Activated T-cell treated with anti-CD3 and anti-CD28 coated beads for 48 hours (primary cell): Measurements from ENCODE around the gene STOX2.
"Not testable (repeated sequence)": the region's sequence is repeated elsewhere in the genome, so short reads cannot be mapped to it uniquely, and the experiment has no call there.

ENCODE experiments used
- DNase-seq: peaks from one replicate; pipeline ENCODE4 v3.0.0-alpha.2; 2020; ENCODE audit warnings: low read depth

The STOX2 gene

DNA sequence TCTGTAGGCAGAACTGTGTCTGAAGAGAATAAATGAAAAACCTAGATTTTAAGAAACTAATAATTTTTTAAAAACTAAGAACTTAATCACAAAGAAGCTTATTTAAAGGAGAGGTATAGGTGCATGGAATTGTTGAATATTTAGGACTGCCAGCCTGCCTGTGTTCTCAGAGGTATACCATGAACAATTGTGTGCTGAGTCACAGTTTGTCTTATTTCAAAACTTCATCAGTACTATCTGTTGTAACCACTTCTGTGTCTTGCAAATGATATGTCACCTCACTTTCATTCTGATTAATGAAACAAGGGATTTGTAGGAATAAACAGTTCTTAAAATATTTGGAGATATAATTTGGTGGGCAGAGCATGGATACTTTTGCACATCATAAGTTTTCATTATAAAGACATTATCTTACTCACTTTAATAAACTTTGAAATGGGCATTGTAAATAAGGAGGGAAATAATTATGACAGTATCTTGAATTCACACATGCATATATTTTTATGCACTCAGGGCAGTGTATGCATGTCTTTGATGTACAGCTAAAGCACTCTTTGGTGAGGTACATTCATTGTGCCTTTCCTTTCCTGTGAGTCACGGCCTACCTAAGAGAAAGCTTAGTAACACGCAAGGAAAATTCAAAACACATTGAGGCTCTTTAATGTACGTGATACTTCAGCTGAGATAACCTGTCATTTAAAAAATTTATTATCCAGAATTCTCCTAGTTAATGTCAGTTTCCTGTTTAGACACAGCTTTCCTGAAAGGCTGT, 31.7 kb downstream of the STOX2 start:
- no peak for DNase-seq

DNA sequence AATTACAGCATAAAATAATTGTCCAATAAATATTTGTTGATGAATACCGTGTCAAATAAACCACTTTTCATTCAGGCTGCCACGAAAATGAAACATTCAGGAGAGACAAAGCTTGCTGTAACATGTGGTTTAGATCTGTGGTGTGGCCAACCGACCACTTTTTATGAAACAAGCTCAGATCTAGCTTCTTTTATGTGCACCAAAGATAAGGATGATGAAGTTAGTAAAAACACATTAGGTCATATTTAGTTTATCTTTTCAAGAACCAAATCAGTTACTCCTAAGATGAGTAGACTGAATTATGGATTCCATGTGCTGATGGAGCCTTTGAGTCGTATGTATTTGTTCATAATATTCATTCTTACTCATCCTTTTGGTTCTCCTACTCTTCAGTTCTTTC, 35.8 kb downstream of the STOX2 start:
- no peak for DNase-seq

DNA sequence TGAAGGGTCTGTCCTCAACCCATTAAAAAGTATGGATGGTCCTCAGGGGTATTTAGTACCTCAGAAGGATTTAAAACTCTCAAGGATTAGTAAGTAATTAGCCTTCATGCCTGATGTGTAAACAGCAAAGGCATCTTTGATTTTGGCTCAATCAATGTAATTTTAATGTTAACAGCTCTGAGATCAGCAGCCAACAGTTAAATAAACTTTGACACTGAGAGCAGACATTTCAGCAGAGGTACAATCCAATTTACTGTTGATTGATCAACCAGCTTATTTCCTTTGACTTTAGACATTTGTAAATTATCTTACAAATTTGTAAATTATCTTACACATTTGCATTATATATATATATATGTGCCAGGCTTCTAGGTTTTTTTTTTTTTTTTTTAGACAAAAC, 36.9 kb downstream of the STOX2 start:
- no peak for DNase-seq

DNA sequence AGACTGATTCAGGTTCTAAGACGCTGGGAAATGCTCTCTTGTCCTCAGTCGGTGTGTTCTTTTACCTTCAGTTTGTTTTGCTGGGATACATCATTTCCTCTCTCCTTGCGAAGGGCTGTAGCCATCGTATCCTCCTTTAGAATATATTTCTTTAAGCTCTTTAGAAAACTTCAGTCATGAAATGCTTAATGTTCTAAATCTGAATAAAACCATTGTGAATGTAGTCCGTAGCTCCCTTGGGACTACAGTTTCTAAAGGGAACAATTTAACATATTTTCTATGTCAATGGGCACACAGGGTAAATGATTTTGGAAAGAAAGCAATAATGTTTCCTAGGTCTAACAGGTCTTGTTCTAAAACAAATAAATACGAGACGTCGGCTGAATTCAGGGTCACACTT, 40.6 kb downstream of the STOX2 start:
- no peak for DNase-seq

DNA sequence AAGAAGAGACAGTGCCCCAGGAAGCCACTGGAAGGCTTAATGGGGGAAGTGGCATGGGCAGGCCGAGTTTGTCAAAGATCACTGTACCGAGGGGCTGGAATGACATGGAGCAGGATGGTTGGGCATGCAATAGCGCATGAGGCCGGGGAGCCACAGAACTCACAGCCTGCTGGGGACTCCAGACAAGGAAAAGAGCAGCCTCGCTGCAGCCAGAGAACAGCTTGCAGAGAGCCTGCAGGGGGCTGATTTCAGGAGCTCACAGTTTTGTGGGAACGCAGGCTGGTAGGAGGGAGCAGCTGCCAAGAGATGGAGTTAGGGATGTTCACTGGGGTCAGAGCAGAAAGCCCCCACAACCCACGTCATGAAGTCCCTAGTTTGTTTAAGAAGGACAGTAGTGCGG, 45.4 kb downstream of the STOX2 start:
- no peak for DNase-seq

DNA sequence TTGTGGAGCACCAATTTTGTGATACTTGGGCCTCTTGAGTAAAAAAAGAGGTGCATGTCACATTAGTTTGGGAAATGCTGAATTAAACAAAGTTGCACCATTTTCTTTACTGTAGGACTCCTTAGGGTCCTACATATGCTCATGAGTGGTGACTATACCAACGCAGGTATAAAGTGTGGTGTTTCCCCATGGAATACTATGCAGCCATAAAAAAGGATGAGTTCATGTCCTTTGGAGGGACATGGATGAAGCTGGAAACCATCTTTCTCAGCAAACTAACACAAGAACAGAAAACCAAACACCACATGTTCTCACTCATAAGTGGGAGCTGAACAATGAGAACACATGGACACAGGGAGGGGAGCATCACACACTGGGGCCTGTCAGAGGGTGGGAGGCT, 47.5 kb downstream of the STOX2 start:
- not testable (repeated sequence) for DNase-seq

DNA sequence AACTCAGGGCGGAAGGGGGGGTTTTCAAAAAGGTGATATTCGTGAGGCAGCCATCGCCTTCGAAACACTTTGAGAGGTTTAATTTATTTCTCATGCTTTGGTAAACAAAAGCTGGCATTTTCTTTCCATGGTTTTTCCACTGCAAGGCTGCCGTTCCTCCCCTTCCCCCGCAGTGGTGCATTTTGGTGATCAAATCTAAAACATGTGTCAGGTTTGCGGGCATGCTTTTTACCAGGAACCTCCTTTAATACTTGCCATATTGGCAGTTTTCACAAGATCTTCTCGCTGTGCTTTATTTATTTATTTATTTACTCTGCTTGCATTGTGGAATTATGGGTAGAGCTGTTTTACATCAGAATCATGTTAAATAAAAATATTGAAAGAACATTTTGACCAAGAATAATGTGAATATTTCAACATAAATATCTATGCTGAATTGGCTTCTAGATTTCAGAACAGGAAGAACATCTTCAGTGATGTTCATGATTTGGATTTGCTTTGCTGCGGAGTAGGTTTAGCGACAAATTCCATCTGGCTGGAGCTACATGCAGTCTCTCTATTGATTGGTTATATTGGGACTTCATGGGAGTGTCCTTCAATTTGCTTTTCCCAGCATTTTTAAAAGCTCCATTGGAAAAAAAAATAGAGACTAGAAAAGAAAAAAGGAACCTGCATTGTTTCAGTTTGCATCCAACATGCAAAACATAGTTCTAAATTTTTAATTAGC, 54.4 kb downstream of the STOX2 start:
- DNase-seq = no peak

DNA sequence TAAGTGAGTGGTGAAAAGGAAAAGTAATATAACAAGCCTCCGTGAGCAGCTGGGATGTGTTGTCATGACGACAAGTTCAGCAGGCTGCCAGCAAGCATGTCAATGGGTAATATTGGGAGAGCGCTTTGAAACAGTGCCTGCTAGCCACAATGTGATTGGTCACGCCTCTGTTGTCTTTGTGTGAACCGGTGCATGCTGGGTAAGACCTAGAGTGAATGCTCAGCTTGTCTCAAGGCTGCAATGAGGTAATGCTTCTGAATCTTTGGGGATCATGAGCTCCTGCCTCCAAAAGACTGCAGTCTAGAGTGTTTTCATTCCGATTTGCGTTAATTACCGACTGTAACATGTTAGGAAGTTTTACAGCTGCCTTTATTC, 54.9 kb downstream of the STOX2 start:
- DNase-seq = no peak

DNA sequence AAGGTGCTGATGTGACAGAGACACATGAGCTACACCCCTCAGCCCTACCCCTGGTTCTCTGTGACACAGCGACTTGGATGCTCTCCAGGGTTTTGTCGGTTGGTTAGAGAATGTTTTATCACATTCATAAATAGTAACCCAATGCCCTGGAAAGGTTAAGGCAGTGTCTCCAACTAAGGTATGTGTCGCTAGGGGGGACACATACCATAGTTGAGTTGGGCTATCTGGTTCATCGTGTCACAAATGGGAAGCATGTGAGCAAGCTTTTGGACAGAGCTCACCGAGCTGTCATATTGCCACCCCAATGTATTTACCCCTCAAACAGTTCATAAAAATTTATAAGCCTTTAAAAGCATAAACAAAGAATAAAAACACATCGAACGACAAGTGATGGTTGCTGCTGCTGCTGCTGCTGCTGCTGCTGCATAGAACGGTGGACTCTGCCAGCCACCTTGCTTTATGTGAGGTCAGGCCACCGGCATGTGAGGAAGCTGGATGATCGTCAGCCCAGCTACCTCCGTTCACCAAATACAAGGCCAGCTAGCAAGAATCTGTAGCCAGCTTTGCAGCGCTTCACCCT, 55.9 kb downstream of the STOX2 start:
- no peak for DNase-seq

DNA sequence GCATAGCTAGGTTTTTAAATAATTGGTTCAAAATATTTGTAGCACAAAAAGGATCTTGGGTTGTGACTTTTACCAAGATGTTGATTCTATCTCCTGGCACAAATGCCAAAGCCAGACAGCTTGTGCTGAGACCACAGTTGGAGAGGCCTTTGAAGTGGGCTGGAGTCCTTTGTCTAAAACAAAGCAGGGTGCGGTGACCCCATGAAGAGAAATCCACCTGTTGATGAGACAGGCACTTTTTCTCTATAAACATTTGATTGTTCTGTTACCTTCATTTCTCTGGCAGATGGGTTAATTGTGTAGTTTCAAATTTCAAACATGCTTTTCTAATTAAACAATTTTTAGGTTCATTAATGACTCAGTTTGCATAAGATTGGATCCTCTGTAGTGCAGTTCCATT, 56.7 kb downstream of the STOX2 start:
- DNase-seq = no peak

DNA sequence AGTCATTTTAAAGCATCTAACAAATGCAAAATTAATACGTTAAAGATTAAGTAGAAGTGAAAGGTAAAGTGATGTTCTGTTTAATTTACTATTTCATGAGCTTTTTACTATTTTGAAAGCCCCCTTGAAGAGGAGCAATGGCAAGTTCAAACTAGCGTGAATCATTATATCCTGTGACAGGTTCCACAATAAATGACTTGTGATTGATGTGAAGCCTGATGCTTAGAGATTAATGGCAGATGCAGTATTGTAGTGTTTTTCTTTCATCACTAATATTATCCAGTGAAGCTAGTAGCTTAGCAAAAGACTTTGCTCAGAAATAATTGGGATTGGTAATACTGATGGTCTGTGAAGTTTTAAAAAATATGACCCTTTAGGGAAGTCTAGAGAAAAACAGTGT, 57.3 kb downstream of the STOX2 start:
- no peak for DNase-seq

DNA sequence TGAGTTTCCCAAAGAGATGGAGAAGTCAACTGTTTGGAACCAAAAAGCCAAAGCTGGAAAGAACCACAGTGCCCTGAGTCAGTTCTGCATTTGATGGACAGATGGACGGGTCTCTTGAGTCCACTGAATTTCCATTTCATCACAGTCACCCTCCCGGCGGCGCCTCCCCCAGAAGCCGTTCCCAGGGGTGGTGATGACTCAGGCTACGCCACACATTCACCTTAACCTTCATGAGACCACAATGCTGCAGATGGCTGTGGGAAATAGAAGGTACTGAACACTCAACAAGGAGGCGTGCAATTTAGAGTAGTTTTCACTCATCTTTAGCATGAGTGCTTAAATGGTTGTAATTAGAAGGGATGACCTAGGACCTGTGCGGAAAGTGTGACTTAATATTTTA, 61.3 kb downstream of the STOX2 start:
- DNase-seq = no peak

DNA sequence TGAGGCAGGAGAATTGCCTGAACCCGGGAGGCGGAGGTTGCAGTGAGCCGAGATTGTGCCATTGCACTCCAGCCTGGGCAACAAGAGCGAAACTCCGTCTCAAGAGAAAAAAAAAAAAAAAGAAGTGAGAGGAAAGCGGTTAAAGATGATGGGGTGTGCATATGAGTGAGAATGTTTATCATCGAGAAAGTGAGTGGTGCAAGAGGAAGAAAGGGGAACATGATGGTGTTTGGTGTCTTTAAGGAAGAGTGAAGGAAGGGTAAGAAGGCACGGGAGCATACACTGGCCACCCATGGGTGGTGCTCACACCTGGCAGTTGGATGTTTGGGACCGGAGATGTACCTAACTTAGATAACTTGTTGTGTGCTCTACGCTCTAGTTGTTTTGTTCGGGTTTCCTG, 62.2 kb downstream of the STOX2 start:
- DNase-seq = no peak

DNA sequence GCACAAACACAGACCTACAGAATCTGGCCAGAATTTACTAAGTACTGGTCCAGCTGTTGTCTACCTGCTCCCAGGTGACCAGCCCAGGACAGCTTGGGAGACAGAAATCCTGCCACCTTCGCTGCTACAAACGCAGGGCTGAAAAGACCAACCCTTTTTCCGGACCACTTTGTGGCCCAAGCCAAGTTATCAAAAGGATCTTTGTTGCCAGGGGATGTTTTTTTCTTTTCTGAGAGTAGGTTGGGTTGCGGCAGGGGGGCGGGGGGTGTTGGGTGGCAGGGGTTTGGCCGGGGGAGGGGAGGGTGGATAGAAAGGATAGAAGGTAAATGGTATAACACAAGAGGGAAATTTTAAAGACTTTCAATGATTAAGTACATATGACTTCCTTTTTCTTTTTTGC, 63.4 kb downstream of the STOX2 start:
- DNase-seq = no peak

DNA sequence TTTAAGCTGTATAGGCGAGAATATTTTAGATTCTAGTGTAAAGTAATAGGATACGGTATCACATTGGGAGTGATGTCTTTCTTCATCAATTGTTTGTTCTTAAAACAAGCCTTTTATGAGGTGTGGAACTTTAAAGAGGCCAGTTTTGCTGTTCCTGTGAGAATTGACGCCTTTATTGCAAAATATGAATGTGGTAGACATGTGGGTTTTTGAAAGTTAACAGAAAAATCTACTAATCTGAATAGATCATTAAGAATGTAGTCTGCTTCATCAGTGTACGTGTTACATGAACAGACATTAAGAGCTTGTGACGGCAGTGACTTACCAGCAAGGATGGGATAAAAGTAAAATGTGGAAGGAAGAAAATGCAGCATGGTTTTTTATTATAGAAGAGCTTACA, 63.8 kb downstream of the STOX2 start:
- no peak for DNase-seq

DNA sequence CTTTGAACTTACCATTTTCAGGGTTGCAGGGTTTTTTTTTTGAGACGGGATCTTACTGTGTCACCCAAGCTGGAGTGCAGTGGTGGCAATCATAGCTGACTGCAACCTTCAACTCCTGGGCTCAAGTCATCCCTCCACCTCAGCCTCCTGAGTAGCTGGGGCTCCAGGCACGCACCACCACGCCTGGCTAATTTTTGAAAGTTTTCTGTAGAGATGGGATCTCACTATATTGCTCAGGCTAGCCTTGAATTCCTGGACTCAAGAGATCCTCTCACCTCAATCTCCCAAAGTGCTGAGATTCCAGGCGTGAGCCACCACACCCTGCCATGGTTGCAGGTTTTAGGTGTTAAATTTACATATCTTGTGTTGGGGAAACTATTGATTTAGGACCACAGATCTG, 64.5 kb downstream of the STOX2 start:
- no peak for DNase-seq

DNA sequence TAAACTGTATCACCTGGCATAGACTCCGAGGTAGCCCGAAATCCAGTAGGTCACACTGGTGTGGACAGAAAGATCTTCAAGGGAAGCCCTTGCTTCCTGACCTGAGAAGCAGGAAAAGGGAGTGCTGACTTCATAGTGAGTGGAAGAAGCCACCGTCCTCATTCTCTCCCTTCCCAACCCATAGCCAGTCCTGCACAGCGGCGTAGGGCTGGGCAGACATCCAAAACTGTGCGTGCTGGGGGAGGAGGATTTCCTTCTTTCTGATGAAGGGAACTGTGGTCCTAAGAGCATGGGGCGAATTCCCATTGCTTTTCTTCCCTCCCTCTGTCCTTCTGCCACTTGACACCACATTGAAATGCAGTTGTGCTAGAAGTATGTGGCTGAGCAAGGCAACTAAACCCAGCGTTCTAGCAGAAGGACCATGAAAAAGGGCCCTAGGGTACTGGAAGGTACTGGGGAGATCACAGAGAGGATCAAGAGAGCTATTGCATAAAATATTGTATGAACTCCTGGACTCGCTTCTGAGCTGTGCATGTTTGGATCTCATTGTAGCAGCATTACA, 66.9 kb downstream of the STOX2 start:
- DNase-seq = no peak

DNA sequence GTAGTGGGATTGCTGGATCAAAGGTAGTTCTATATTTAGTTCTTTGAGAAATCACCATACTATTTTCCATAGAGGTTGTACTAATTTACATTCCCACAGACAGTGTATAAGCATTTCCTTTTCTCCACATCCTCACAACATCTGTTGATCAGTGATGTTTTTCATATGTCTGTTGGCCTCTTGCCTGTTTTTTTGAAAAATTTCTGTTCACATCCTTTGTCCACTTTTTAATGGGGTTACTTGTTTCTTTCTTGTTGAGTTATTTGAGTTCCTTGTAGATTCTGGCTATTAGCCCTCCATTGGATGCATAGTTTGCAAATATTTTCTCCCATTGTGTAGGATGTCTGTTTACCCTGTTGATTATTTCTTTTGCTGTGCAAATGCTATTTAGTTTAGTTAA, 72.6 kb downstream of the STOX2 start:
- DNase-seq = no peak

DNA sequence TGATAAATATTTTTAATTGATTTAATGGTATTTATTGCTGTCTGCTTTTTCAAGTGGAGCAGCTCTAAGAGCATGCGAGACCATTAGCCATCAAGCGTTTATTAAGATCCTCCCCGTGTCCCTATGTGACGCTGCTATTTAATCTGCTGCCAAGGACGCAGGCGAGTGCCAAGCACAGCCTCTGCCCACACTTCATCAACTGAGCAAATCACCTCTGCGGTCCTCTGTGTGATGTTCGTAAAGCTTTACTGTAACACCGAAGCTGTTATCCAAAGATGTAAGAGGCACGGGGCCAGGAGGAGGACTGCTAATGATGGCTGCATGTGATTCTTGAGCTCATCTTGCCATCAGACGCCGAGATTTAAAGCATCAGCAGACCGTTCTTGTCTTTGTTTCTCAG, 79.5 kb downstream of the STOX2 start:
- DNase-seq = no peak

DNA sequence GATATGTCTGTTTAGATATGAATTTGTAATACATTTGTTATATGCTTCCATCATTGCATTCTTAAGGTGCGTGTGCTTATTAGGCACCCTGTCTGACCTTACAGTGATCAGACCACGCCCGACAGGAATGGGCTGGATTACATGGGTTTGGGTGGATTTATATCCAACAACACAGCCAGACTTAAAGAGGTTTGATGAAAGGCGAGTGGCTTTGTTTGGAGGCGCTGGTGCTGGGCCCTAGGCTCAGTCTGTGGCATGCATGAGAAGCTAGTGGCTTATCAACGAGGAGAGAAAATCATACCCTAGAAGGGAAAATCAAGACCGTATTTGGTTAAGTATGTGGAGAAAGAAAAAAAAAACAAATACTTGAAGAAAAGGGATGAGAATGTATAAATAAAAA, 80.7 kb downstream of the STOX2 start:
- no peak for DNase-seq

DNA sequence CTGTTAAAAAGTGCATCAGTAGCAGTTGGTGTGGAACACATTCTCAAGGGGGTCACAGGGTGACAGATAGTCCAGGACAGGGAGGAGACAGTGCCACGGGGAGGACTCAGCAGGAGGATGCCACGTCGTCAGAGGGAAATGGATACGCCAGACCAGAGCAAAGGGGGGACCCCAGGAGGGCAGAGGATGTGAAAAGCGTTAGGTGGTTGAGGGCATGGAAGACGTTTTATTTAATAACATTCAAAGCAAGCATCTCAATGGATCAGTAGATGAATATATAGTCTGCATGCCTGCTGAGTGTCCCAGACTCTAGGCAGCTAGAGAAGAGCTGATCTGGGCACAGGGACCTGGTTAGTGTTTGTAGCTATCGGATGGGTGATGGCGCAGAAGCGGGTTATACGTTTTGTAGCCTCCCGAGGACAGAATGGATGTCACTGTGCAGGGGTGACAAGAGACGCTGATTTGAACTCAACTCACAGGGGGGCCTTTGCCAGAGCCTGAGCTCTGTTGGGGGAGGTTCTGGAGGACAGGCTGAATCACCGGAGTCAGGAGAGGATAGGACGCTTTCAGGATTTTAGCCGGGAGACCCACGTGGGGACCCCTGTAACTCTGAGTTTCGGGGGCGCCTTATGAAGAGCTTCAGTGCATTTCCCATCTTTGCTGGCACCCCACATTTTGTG, 81.3 kb downstream of the STOX2 start:
- no peak for DNase-seq
